Esophagus squamous epithelium (tissue), 5 donors: ENCODE measurements around the gene KIF2A. TPM values are rescaled to one million over a fixed set of nuclear protein-coding genes. Genes with fewer than 3 reads are reported as not detected.

Experiments used
- DNase-seq: peaks from one replicate; lab custom pipeline; 2025; lab: John Stamatoyannopoulos, UW
- H3K27ac ChIP-seq, 4 donors: fragments of 200-600 bp; sonication (generic); one replicate each; pipeline ENCODE4 v1.5.1; 2016 to 2019; ENCODE audit warnings: mild to moderate bottlenecking in 1 of 4
- H3K27me3 ChIP-seq, 4 donors: fragments of 200-600 bp; sonication (generic); 1 replicate in 3 of 4; 2 replicates in 1 of 4; pipeline versions ENCODE4 v1.5.1 to v1.6.0; 2017 to 2021; ENCODE audit warnings: antibody characterized with exemption in 1 of 4
- H3K36me3 ChIP-seq, 3 donors: fragments of 200-600 bp; sonication (generic); one replicate each; pipeline ENCODE4 v1.5.1; 2016 to 2019
- H3K4me1 ChIP-seq, 3 donors: fragments of 200-600 bp; sonication (generic); one replicate each; pipeline ENCODE4 v1.5.1; 2017 to 2019
- H3K4me3 ChIP-seq, 4 donors: fragments of 200-600 bp; sonication (generic); 1 replicate in 3 of 4; 2 replicates in 1 of 4; pipeline ENCODE4 v1.5.1; 2016 to 2019; ENCODE audit warnings: mild to moderate bottlenecking in 2 of 4, moderate library complexity in 1 of 4
- H3K9me3 ChIP-seq, 3 donors: fragments of 200-600 bp; sonication (generic); one replicate each; pipeline ENCODE4 v1.5.1; 2016 to 2019
- CTCF ChIP-seq, 6 experiments: fragments of 450-650 bp in 4 of 6; fragments of 200-600 bp in 2 of 6; sonication (generic) in 2 of 6; IDR thresholded peaks; one replicate each; pipeline ENCODE4 v1.5.1; 2016 to 2019; ENCODE audit warnings: antibody characterized with exemption in 6 of 6, mild to moderate bottlenecking in 4 of 6, moderate library complexity in 4 of 6
- POLR2A ChIP-seq, 4 donors: fragments of 450-650 bp; IDR thresholded peaks; one replicate each; pipeline ENCODE4 v1.6.1; 2017; ENCODE audit warnings: antibody characterized with exemption in 4 of 4, mild to moderate bottlenecking in 4 of 4, moderate library complexity in 3 of 4
- WGBS, 2 donors: methylation state at CpG; one replicate each; pipeline ENCODE4 v1.1.5; 2018; 5-methylcytosine and 5-hydroxymethylcytosine counted together
- intact Hi-C: fragments of 100-400 bp; cut with DNase I; formaldehyde crosslinking; loops from one replicate; pipeline ENCODE4 v1.15.0; 2022
- total RNA-seq, 4 donors: library from RNA; depleted of rRNA; stranded (reverse); fragments of >200 nt; gene quantifications; one replicate each; pipeline ENCODE4 v1.1.0, GENCODE V29; 2016
- donor health status: DM: yes; HTN: yes; CAD: no.

KIF2A gene
- total RNA-seq, 4 donors from 2014 or later = 14.0 to 43.1 (median 26.4) TPM

- TF ChIP-seq POLR2A (IDR thresholded peaks at IDR 0.05) (no peak), CTCF (IDR thresholded peaks at IDR 0.05) (no peak)
- intact Hi-C loops = no loop called here
- no peak for DNase-seq
- Histone ChIP-seq H3K9me3 (no peaks in the 10 kb centered on the region), H3K4me1 (no peaks in the 10 kb centered on the region), H3K27ac (peak overlapping the region in 2 of 4 donors; percentile 14 to 37), H3K36me3 (peaks cover 0 to 83% (median 18%) of the 10 kb centered on the region in 3 donors), H3K4me3 (no peak overlapping the region), H3K27me3 (no peaks in the 10 kb centered on the region)
Observed at GRCh38 chr5:62375627-62376026, 69.6 kb downstream of the KIF2A start.

GRCh38 chr5:62376064-62376463 lies 70.1 kb downstream of the KIF2A start:
- 77 to 82% methylated on average over 2 to 3 of the region's 3 CpGs for WGBS, 2 donors
- peaks cover 0 to 84% (median 18%) of the 10 kb centered on the region in 3 donors for H3K36me3 ChIP-seq
- no peak overlapping the region for H3K4me3 ChIP-seq
- H3K9me3 ChIP-seq = no peaks in the 10 kb centered on the region
- peak overlapping the region in 2 of 4 donors; percentile 14 to 37 for H3K27ac ChIP-seq
- no peaks in the 10 kb centered on the region for H3K27me3 ChIP-seq
- H3K4me1 ChIP-seq = no peaks in the 10 kb centered on the region
- intact Hi-C loops = no loop called here
- no peak for DNase-seq
- TF ChIP-seq POLR2A (IDR thresholded peaks at IDR 0.05) (no peak), CTCF (IDR thresholded peaks at IDR 0.05) (no peak)

GRCh38 chr5:62385131-62385530 lies 79.1 kb downstream of the KIF2A start:
- Histone ChIP-seq H3K27me3 (no peaks in the 10 kb centered on the region), H3K36me3 (peaks cover 0 to 90% (median 3%) of the 10 kb centered on the region in 3 donors), H3K9me3 (no peaks in the 10 kb centered on the region), H3K4me1 (peaks cover 2 to 44% (median 12%) of the 10 kb centered on the region in 3 donors), H3K27ac (peak overlapping the region; percentile 56 to 79 (median 71)), H3K4me3 (no peak overlapping the region)
- DNase-seq = no peak
- TF ChIP-seq POLR2A (IDR thresholded peaks at IDR 0.05) (no peak), CTCF (IDR thresholded peaks at IDR 0.05) (no peak)
- intact Hi-C loops = no loop called here
- WGBS, 2 donors = 39 to 47% methylated on average over 4 of the region's 4 CpGs

- Histone ChIP-seq H3K4me1 (peaks cover 2 to 47% (median 12%) of the 10 kb centered on the region in 3 donors), H3K9me3 (no peaks in the 10 kb centered on the region), H3K27me3 (no peaks in the 10 kb centered on the region), H3K36me3 (peaks cover 0 to 90% (median 3%) of the 10 kb centered on the region in 3 donors), H3K4me3 (no peak overlapping the region), H3K27ac (peak overlapping the region; percentile 56 to 79 (median 65))
- no peak for DNase-seq
- 67 to 74% methylated on average over 2 of the region's 2 CpGs for WGBS, 2 donors
- intact Hi-C loops = no loop called here
- no peak for TF ChIP-seq POLR2A (IDR thresholded peaks at IDR 0.05)
- TF ChIP-seq CTCF (IDR thresholded peaks at IDR 0.05) = no peak
Observed at GRCh38 chr5:62385816-62386400, 79.9 kb downstream of the KIF2A start.

GRCh38 chr5:62386824-62387223 lies 80.8 kb downstream of the KIF2A start:
- H3K27me3 ChIP-seq = no peaks in the 10 kb centered on the region
- no peak for DNase-seq
- no peak for TF ChIP-seq CTCF (IDR thresholded peaks at IDR 0.05)
- TF ChIP-seq POLR2A (IDR thresholded peaks at IDR 0.05) = no peak
- no peaks in the 10 kb centered on the region for H3K9me3 ChIP-seq
- no peak overlapping the region for H3K4me3 ChIP-seq
- intact Hi-C loops = no loop called here
- peaks cover 2 to 47% (median 12%) of the 10 kb centered on the region in 3 donors for H3K4me1 ChIP-seq
- peaks cover 0 to 90% (median 0%) of the 10 kb centered on the region in 3 donors for H3K36me3 ChIP-seq
- peak overlapping the region in 2 of 4 donors; percentile 74 to 79 for H3K27ac ChIP-seq
